ENCODE measurements around the gene FIP1L1. TPM values are rescaled to one million over a fixed set of nuclear protein-coding genes. Genes with fewer than 3 reads are reported as not detected.
"Not testable (repeated sequence)": the region's sequence is repeated elsewhere in the genome, so short reads cannot be mapped to it uniquely, and the experiment has no call there.

FIP1L1 gene
- total RNA-seq, 1 donor from 2014 or later = 52.0 TPM

DNA sequence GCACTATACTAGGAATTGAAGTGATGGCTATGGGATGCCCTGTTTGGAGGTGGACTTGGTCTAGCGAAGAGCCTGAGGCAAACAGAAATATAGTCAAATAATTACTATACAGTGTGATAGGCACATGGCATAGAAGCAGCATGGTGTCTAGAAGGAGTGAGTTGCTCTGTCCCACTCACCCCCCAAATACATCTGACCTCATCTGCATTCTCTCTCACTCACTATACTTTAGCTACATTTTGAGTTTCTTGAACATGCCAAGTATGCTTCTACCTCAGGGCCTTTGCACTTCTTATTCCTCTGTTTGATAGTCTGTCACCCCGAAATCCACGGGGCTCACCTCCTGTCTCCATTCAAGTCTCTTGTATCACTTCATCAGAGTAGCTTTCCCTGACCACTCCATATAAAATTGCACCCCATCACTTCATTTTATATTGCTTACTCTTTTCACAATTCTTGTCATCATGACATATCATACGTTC, 2.6 kb upstream of the FIP1L1 start:
- DNase-seq (ENCODE audit: low read depth, low spot score) = no peak

- no peak for DNase-seq (ENCODE audit: low read depth, low spot score)
These were observed 541 bp upstream of the FIP1L1 start for GRCh38 chr4:53376900-53377299.

DNA sequence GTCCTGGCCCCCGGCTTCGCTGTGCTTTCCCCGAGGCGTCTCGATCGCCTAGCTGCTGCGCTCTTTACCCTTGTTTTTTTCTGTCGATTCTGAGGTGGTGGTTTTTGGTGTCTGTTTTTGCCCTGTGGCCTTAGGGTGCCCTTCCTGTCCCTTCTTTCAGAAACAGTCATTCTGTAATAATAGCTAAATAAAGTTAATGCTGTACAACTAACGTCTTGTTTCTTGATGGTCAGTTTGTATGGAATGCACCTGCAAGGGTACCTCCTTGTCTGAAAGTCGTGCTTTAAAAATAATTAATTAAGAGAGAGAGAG, 686 bp downstream of the FIP1L1 start:
- no peak for DNase-seq (ENCODE audit: low read depth, low spot score)

DNA sequence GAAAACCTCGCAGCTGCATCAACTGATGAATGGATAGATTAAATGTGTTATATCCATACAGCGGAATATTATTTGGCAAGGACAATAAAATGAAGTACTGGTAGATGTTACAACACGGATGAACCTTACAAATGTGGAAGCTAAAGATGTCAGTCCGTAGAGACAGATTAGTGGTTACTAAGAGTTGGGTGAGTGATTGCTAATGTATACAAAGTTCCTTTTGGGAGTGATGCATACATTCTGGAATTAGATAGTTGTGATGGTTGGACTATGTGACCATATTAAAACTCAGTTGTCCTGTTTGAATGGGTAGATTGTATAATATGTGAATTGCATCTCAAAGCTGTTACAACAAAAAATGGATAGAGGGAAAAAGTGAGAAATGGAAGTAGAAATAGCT, 2.8 kb downstream of the FIP1L1 start:
- no peak for DNase-seq (ENCODE audit: low read depth, low spot score)

GRCh38 chr4:53409479-53409878, 32.0 kb downstream of the FIP1L1 start:
- DNase-seq (ENCODE audit: low read depth, low spot score) = not testable (repeated sequence)

GRCh38 chr4:53419208-53419607, 41.8 kb downstream of the FIP1L1 start:
- DNase-seq (ENCODE audit: low read depth, low spot score) = no peak

GRCh38 chr4:53421791-53422190, 44.4 kb downstream of the FIP1L1 start:
- no peak for DNase-seq (ENCODE audit: low read depth, low spot score)

- DNase-seq (ENCODE audit: low read depth, low spot score) = no peak
These were observed 44.9 kb downstream of the FIP1L1 start for GRCh38 chr4:53422367-53422766.

GRCh38 chr4:53424280-53424679, 46.8 kb downstream of the FIP1L1 start:
- DNase-seq (ENCODE audit: low read depth, low spot score) = no peak

GRCh38 chr4:53427366-53427765, 49.9 kb downstream of the FIP1L1 start:
- DNase-seq (ENCODE audit: low read depth, low spot score) = no peak

GRCh38 chr4:53431052-53431451, 53.6 kb downstream of the FIP1L1 start:
- no peak for DNase-seq (ENCODE audit: low read depth, low spot score)

DNA sequence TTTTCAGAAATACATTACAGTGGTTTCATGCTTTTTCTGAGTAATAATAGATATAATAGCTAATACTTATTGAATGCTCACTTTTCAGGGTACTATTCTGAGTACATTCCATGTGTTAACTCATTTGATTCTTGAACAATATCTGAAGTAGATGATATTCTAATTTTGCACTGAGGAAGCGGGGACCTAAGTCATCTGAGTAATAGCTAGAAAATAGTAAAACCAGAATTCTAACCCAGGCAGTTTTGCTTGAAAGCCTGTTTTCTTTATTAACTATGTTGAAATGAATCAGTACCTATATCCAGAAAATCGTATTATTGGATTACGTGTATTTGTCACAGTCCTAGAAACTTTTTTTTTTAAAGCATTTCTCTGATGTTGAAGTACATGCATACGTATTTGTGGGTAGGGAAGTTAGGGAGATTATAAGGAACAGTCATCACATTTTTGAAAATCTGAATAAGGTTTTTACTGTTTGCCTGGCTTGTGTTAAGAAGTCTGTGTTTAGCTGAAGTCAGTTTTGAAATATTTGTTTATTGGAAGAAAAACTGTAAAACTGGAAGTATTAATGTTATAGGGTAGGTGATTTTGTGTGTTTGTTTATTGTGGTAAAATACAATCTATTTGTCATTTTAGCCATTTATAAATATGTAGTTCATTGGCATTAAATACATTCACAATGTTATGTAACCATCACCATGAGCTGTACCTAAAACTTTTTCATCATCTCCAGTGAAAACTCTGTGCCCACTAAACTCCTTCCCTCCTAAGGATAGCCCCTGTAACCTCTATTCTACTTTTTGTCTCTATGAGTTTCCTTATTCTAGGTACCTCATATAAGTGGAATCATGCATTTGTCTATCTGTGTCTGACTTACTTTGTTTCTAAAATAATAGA, 55.3 kb downstream of the FIP1L1 start:
- DNase-seq (ENCODE audit: low read depth, low spot score) = no peak

DNA sequence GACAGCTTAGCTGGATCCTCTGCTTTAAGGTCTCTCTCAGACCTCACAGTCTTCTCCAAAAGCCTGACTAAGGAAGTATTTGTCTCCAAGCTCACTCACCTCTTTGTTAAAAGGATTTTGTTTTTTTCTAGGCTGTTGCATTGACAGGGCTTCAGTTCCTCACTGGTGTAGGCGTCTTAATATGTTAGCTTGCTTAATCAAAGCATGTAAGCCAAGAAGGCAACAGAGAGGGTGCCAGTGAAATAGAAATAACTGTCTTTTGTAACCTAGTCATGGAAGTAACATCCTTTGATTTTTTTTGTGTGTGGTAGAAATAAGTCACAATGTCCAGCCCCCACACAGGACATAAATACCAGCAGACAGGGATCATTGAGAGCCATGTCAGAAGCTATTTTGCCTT, 58.8 kb downstream of the FIP1L1 start:
- DNase-seq (ENCODE audit: low read depth, low spot score) = no peak

DNA sequence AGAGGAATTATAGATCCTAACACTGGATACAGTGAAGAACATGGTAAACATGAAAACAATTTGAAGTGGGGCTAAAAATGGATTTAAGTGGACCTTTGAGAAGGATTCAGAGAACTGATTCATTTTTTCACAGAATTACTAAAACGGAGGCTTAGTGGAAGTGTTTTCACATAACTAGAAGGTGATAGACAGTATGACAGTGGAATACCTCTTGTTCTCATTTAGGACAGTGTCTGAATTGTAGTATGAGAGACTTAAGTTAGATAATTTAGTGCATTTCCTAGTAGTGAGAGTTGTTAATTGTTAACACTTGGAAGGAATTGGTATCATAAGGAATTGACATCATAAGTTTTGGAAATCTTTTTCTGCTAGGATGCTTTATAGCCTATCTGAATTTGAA, 64.1 kb downstream of the FIP1L1 start:
- no peak for DNase-seq (ENCODE audit: low read depth, low spot score)

DNA sequence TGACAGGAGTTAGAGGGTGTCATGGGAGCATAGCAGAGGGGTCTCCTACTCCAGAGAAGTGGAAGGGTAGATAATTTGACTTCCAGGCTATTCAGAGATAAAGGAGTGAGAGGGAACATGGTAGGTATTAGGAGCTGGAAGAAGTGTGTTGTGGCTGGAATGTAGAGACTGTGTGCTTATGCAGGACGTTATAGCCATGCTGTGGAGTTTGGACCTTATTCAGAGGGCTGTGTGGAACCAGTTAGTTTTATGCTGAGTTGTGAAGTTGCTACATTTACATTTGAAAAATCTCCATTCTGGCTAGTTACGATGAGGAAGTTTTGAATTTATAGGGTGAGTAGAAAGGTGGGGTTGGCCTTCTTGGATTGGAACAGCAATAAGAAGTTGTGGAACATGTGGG, 67.5 kb downstream of the FIP1L1 start:
- no peak for DNase-seq (ENCODE audit: low read depth, low spot score)

DNA sequence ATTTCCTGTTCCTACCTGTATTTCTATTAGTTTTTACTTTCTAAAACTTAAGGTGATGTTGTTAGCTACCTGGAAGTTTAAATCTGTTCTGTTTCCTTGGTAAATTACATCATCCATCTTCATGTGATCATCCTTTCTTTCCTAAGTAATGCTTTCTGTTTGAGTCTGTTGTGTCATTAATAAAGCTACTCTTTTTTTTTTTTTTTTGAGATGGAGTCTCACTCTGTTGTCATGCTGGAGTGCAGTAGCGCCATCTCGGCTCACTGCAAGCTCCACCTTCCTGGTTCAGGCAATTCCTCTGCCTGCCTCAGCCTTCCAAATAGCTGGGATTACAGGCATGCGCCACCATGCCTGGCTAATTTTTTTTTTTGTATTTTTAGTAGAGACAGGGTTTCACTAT, 73.3 kb downstream of the FIP1L1 start:
- DNase-seq (ENCODE audit: low read depth, low spot score) = no peak

DNA sequence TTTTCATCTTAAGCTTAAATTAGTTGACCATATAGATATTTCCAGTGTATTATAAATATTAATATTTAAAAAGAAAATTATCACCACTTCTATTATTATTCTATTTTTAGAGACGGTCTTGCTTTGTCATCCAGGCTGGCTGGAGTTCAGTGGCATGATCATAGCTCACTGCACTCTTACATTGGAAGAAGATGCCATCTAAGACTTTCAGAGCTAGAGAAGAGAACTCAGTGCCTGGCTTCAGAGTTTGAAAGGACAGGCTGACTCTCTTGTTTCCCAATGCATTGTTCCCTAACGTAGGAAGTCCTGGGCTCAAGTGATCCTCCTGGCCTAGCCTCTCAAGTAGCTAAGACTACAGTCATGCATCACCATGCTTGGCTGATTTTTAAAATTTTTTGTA, 75.9 kb downstream of the FIP1L1 start:
- no peak for DNase-seq (ENCODE audit: low read depth, low spot score)

GRCh38 chr4:53455766-53456165, 78.3 kb downstream of the FIP1L1 start:
- no peak for DNase-seq (ENCODE audit: low read depth, low spot score)

DNA sequence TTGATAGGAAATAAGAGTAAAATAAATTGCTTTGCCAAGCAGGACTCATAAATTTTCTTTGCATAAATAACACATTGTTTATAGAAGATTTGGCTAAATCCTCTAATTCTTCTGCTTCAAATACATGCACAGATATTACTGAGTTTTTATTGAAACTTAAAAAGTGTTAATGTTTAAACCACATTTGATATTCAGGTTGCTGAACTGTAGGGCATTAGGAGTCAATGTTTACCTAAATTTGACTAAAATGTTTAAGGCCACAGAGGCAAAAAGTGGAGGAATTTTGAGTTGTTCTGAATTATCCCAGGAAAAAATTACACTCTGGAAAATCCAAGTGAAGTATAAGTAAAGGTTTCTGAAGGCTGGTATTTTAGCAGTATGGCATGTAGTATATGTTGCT, 78.7 kb downstream of the FIP1L1 start:
- no peak for DNase-seq (ENCODE audit: low read depth, low spot score)

GRCh38 chr4:53459548-53459947, 82.1 kb downstream of the FIP1L1 start:
- DNase-seq (ENCODE audit: low read depth, low spot score) = no peak

GRCh38 chr4:53461244-53461643, 83.8 kb downstream of the FIP1L1 start:
- no peak for DNase-seq (ENCODE audit: low read depth, low spot score)

DNA sequence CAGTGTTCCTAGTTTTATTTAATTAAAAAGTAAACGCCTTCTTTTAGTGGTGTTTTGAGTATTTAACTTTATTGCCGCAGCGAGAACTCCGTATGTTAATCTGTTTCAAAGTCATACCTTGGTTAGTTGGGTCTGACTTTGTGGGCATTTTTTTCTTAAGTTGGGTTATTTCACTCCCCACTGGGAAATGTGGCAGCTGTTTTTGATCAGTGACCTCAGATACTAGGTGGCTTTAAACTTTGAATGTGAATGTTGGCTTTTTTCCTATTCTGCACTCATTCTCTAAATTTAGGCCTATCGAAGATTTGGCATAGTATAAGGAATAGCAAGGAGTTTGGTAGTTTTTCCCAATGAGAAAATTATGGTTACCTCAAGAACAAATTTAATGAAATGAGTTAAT, 85.9 kb downstream of the FIP1L1 start:
- DNase-seq (ENCODE audit: low read depth, low spot score) = no peak

DNA sequence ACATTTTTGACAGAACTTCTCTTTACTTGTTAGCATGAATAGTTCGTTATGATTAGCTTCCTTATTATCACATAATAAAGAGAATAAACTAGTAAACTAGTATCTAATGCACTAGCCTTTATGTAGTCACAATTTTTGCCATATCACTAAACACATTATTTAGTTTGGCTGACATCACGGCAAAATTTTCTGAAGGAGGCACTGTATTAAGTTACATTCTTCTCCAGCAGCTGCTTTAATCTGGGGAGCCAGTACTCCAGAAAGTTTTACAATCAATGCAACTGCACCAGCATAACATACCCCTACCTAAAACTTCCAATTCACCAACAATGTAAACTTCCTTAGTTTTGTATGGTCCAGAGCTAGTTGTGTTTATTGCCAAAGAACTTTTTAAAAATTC, 87.8 kb downstream of the FIP1L1 start:
- no peak for DNase-seq (ENCODE audit: low read depth, low spot score)

GRCh38 chr4:53465891-53466290, 88.5 kb downstream of the FIP1L1 start:
- DNase-seq (ENCODE audit: low read depth, low spot score) = no peak

Measured in pulmonary artery endothelial cell (primary cell).